A549 (cell line): ENCODE measurements around the gene MTFP1. TPM values are rescaled to one million over a fixed set of nuclear protein-coding genes. Genes with fewer than 3 reads are reported as not detected.
"Not testable (repeated sequence)": the region's sequence is repeated elsewhere in the genome, so short reads cannot be mapped to it uniquely, and the experiment has no call there.

ENCODE experiments used
- ATAC-seq, 2 experiments: fragments of 200-7000 bp in 1 of 2; fragments of >200 bp in 1 of 2; cut with Nextera tagmentation in 1 of 2; cut with Tn5 transposase in 1 of 2; 3 replicates each; pipeline versions ENCODE4 v1.8.0 to v1.9.1; 2018 to 2020; ENCODE audit warnings: mild to moderate bottlenecking in 1 of 2, moderate library complexity in 1 of 2
- CTCF ChIA-PET: fragments of 300-600 bp; sonication (Branson Sonifier 250); formaldehyde crosslinking; extraction: SDS; loops from one replicate; lab custom pipeline; 2021; ENCODE audit warnings: antibody characterized with exemption, inconsistent platforms; lab: Yijun Ruan, JAX
- POLR2A ChIA-PET: fragments of 350-600 bp; formaldehyde crosslinking; extraction: SDS; loops from one replicate; lab custom pipeline; 2021; ENCODE audit warnings: antibody characterized with exemption, inconsistent platforms; lab: Yijun Ruan, JAX
- DNase-seq, 2 experiments: peaks; one replicate each; pipeline versions ENCODE4 v3.0.0 to v3.0.0-alpha.2; 2011 to 2016; ENCODE audit warnings: low read depth in 1 of 2, low spot score in 1 of 2
- FAIRE-seq: peaks from 2 replicates; lab custom pipeline; 2011; peaks lifted over from hg19 to GRCh38; lab: Jason Lieb, UNC
- H3K27ac ChIP-seq, 2 experiments: fragments of >200 bp; sonication (Bioruptor Twin); formaldehyde crosslinking; 3 replicates each; pipeline ENCODE4 v1.5.1; 2016 to 2017
- H3K4me1 ChIP-seq: fragments of >200 bp; sonication (Bioruptor Twin); formaldehyde crosslinking; 3 replicates; pipeline ENCODE4 v1.6.1; 2016
- H3K4me2 ChIP-seq: fragments of >200 bp; sonication (Bioruptor Twin); formaldehyde crosslinking; 3 replicates; pipeline ENCODE4 v1.6.1; 2016
- H3K4me3 ChIP-seq: fragments of >200 bp; sonication (Bioruptor Twin); formaldehyde crosslinking; 3 replicates; pipeline ENCODE4 v1.5.1; 2016
- H3K9me3 ChIP-seq: fragments of >200 bp; sonication (Bioruptor Twin); formaldehyde crosslinking; 3 replicates; pipeline ENCODE4 v1.6.1; 2016
- CBX8 ChIP-seq: fragments of 200-600 bp; sonication (generic); IDR thresholded peaks from 2 replicates; pipeline ENCODE4 v1.6.1; 2016
- CEBPB ChIP-seq, 2 experiments: fragments of >200 bp in 1 of 2; sonication (Bioruptor Twin) in 1 of 2; formaldehyde crosslinking in 1 of 2; IDR thresholded peaks; 2 replicates each; pipeline ENCODE4 v1.6.1; 2012 to 2016
- CHD4 ChIP-seq: fragments of 200-600 bp; sonication (generic); IDR thresholded peaks from 2 replicates; pipeline ENCODE4 v1.6.1; 2016; ENCODE audit warnings: antibody characterized with exemption, mild to moderate bottlenecking, borderline replicate concordance
- CTCF ChIP-seq: fragments of >200 bp; sonication (Bioruptor Twin); formaldehyde crosslinking; IDR thresholded peaks from 3 replicates; pipeline ENCODE4 v1.5.1; 2016
- E2F6 ChIP-seq: IDR thresholded peaks from 2 replicates; pipeline ENCODE4 v1.6.1; 2012; ENCODE audit warnings: low read depth, borderline replicate concordance
- ELK1 ChIP-seq: fragments of 150-350 bp; IDR thresholded peaks from 2 replicates; pipeline ENCODE4 v1.6.1; 2014; ENCODE audit warnings: low read depth, mild to moderate bottlenecking, low read length
- EP300 ChIP-seq, 2 experiments: fragments of >200 bp; sonication (Bioruptor Twin); formaldehyde crosslinking; IDR thresholded peaks; 2 replicates in 1 of 2; 3 replicates in 1 of 2; pipeline ENCODE4 v1.6.1; 2016 to 2017
- FOSB ChIP-seq: fragments of 250-450 bp; sonication (Bioruptor Pico); IDR thresholded peaks from 2 replicates; pipeline ENCODE4 v1.5.0; 2020; ENCODE audit warnings: mild to moderate bottlenecking, moderate library complexity
- FOSL2 ChIP-seq, 2 experiments: fragments of 450-650 bp in 1 of 2; fragments of >200 bp in 1 of 2; sonication (Bioruptor Twin) in 1 of 2; formaldehyde crosslinking; IDR thresholded peaks; 2 replicates each; pipeline versions ENCODE4 v1.5.0 to v1.6.1; 2016 to 2020; ENCODE audit warnings: mild to moderate bottlenecking in 1 of 2, moderate library complexity in 1 of 2
- GATA3 ChIP-seq: IDR thresholded peaks from 2 replicates; pipeline ENCODE4 v1.6.1; 2012; ENCODE audit warnings: borderline replicate concordance
- HES2 ChIP-seq: fragments of >200 bp; sonication (Bioruptor Twin); formaldehyde crosslinking; IDR thresholded peaks from 2 replicates; pipeline ENCODE4 v1.6.1; 2016
- MAFK ChIP-seq: fragments of 450-650 bp; IDR thresholded peaks from 2 replicates; pipeline ENCODE4 v1.6.1; 2014; ENCODE audit not compliant: partially characterized antibody
- MAX ChIP-seq: IDR thresholded peaks from 2 replicates; pipeline ENCODE4 v1.6.1; 2012
- NFE2L2 ChIP-seq: fragments of 150-350 bp; conservative IDR thresholded peaks from 2 replicates; pipeline ENCODE4 v1.6.1; 2014; ENCODE audit warnings: low read length
- NPAS2 ChIP-seq: fragments of 250-450 bp; sonication (Bioruptor Pico); IDR thresholded peaks from 2 replicates; pipeline ENCODE4 v1.8.0; 2022; ENCODE audit warnings: mild to moderate bottlenecking, moderate library complexity, borderline replicate concordance
- RCOR1 ChIP-seq: fragments of 150-350 bp; IDR thresholded peaks from 2 replicates; pipeline ENCODE4 v1.6.1; 2014; ENCODE audit warnings: antibody characterized with exemption, low read length, low read depth
- REST ChIP-seq: fragments of 200-600 bp; sonication (generic); IDR thresholded peaks from 2 replicates; pipeline ENCODE4 v1.6.1; 2016; ENCODE audit warnings: antibody characterized with exemption, mild to moderate bottlenecking, moderate library complexity
- SREBF2 ChIP-seq: fragments of 450-650 bp; IDR thresholded peaks from 2 replicates; pipeline ENCODE4 v1.6.1; 2014; ENCODE audit warnings: mild to moderate bottlenecking, moderate library complexity
- ZFP36 ChIP-seq: fragments of 450-650 bp; IDR thresholded peaks from 2 replicates; pipeline ENCODE4 v1.6.1; 2014; ENCODE audit warnings: borderline replicate concordance; ENCODE audit not compliant: partially characterized antibody
- WGBS: methylation state at CpG from one replicate; pipeline ENCODE4 v1.1.6; 2017; ENCODE audit errors: missing lambda C conversion rate; 5-methylcytosine and 5-hydroxymethylcytosine counted together
- polyA plus RNA-seq, 4 experiments: library from polyadenylated mRNA; depleted of rRNA in 3 of 4; stranded (reverse); fragments of >200 nt; fragmentation: RNase III in 1 of 4; extraction: RNeasy Plus Mini Kit Qiagen cat#74134 plus additional on column Dnase treatment in 1 of 4; gene quantifications; 2 replicates in 3 of 4; 3 replicates in 1 of 4; pipeline ENCODE4 v1.2.3, GENCODE V29; 2011 to 2017

The MTFP1 gene
- polyA plus RNA-seq, 2 of the 4 experiments (the other 2 are of a cell fraction) = 23.8 to 52.0 TPM

- FAIRE-seq (no peak), DNase-seq (no peak), ATAC-seq (no peak)
- Histone ChIP-seq H3K4me1 (peaks cover 18% of the 10 kb centered on the region), H3K4me2 (peak overlapping the region; percentile 91), H3K27ac (peak overlapping the region in 1 of 2 experiments; percentile 98; a peak in 2 of 6 replicates), H3K9me3 (no peaks in the 10 kb centered on the region), H3K4me3 (no peak overlapping the region)
- POLR2A ChIA-PET = interaction anchor here (0.7 kb wide), 1 partner anchor 209 kb away, joined by 3 read pairs; no protein-coding TSS in a partner anchor
- CTCF ChIA-PET = interaction anchor here (2.0 kb wide), 1 partner anchor 11 kb away, joined by 11 read pairs; the partner anchor contains the start of gene RNF215
- TF ChIP-seq MAX (no peak), FOSL2 (IDR thresholded peaks at IDR 0.05) (no peak), FOSL2 (CRISPR knock-in tag; IDR thresholded peaks at IDR 0.05) (no peak), ZFP36 (no peak), NFE2L2 (no peak), ELK1 (no peak), GATA3 (no peak), FOSB (CRISPR knock-in tag) (no peak), CBX8 (no peak), RCOR1 (no peak), MAFK (no peak), SREBF2 (no peak), CHD4 (no peak), CEBPB (IDR thresholded peaks at IDR 0.05) (no peak)
- WGBS = 80% methylated on average over 21 of the region's 25 CpGs
Observed at GRCh38 chr22:30398685-30399680, 26.6 kb upstream of the MTFP1 start.

GRCh38 chr22:30399718-30400117 lies 25.9 kb upstream of the MTFP1 start:
- 93% methylated on average over 5 of the region's 5 CpGs for WGBS
- peaks cover 18% of the 10 kb centered on the region for H3K4me1 ChIP-seq
- no peak for TF ChIP-seq HES2
- TF ChIP-seq EP300 (IDR thresholded peaks at IDR 0.05) = no peak
- H3K27ac ChIP-seq = no peak overlapping the region
- no peak for DNase-seq
- H3K4me2 ChIP-seq = no peak overlapping the region
- ChIA-PET CTCF (interaction anchor here (0.6 to 1.3 kb wide), 2 partner anchors 19 to 112 kb away, joined by 4 read pairs; no protein-coding TSS in a partner anchor), POLR2A (no interaction called here)
- no peak for FAIRE-seq
- H3K9me3 ChIP-seq = no peaks in the 10 kb centered on the region
- no peak for ATAC-seq
- no peak overlapping the region for H3K4me3 ChIP-seq

- DNase-seq (no peak), ATAC-seq (no peak), FAIRE-seq (no peak)
- ChIA-PET POLR2A (interaction anchor here (0.6 kb wide), 1 partner anchor 164 kb away, joined by 5 read pairs; no protein-coding TSS in a partner anchor), CTCF (interaction anchor here (0.6 to 1.3 kb wide), 2 partner anchors 18 to 112 kb away, joined by 4 read pairs; no protein-coding TSS in a partner anchor)
- TF ChIP-seq ZFP36 (no peak), MAX (no peak), E2F6 (no peak), REST (no peak), CBX8 (no peak), NPAS2 (no peak), CTCF (no peak), NFE2L2 (no peak)
- Histone ChIP-seq H3K27ac (no peak overlapping the region), H3K4me2 (no peak overlapping the region), H3K4me3 (no peak overlapping the region), H3K4me1 (peaks cover 18% of the 10 kb centered on the region), H3K9me3 (no peaks in the 10 kb centered on the region)
- WGBS = 82% methylated on average over 1 of the region's 1 CpG
Observed at GRCh38 chr22:30400159-30400558, 25.4 kb upstream of the MTFP1 start.

- H3K4me3 ChIP-seq, FAIRE-seq, ATAC-seq, DNase-seq, H3K9me3 ChIP-seq, H3K27ac ChIP-seq, H3K4me2 ChIP-seq: not testable (repeated sequence)
- ChIA-PET CTCF (interaction anchor here (1.3 to 1.7 kb wide), 3 partner anchors 23 to 113 kb away, joined by 4 to 6 read pairs (median 5); no protein-coding TSS in a partner anchor), POLR2A (interaction anchor here (1.4 kb wide), 1 partner anchor 23 kb away, joined by 5 read pairs; no protein-coding TSS in a partner anchor)
- WGBS = 96% methylated on average over 3 of the region's 3 CpGs
- peaks cover 18% of the 10 kb centered on the region for H3K4me1 ChIP-seq
Observed at GRCh38 chr22:30401024-30401423, 24.5 kb upstream of the MTFP1 start.
